ENCODE data around the gene PRKACB. TPM values are rescaled to one million over a fixed set of nuclear protein-coding genes. Genes with fewer than 3 reads are reported as not detected.

The PRKACB gene
- total RNA-seq, 3 donors from 2014 or later = 25.2 to 31.3 (median 26.4) TPM

DNA sequence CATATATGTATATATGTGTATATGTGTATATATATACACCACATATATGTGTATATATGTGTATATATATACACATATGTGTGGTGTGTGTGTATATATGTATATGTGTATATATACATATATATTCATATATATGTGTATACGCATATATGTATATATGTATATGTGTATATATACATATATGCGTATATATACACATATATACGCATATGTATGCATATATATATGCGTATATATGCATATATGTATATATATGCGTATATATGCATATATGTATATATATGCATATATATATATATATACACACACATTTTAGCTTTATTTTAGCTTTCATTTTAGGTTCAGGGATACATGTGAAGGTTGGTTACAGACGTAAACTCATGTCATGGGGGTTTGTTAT is 54.8 kb downstream of the PRKACB start:
- Histone ChIP-seq H3K27me3 (no peaks in the 10 kb centered on the region), H3K27ac (no peak overlapping the region), H3K36me3 (no peaks in the 10 kb centered on the region), H3K4me3 (no peak overlapping the region), H3K4me1 (no peaks in the 10 kb centered on the region), H3K9me3 (peaks cover 0 to 4% of the 10 kb centered on the region in 2 donors)
- DNase-seq (ENCODE audit: low spot score in 2 of 2) = no peak
- no peak for TF ChIP-seq POLR2A (IDR thresholded peaks at IDR 0.05)
- no peak for TF ChIP-seq POLR2AphosphoS5 (IDR thresholded peaks at IDR 0.05)
- TF ChIP-seq, protein P1, sequence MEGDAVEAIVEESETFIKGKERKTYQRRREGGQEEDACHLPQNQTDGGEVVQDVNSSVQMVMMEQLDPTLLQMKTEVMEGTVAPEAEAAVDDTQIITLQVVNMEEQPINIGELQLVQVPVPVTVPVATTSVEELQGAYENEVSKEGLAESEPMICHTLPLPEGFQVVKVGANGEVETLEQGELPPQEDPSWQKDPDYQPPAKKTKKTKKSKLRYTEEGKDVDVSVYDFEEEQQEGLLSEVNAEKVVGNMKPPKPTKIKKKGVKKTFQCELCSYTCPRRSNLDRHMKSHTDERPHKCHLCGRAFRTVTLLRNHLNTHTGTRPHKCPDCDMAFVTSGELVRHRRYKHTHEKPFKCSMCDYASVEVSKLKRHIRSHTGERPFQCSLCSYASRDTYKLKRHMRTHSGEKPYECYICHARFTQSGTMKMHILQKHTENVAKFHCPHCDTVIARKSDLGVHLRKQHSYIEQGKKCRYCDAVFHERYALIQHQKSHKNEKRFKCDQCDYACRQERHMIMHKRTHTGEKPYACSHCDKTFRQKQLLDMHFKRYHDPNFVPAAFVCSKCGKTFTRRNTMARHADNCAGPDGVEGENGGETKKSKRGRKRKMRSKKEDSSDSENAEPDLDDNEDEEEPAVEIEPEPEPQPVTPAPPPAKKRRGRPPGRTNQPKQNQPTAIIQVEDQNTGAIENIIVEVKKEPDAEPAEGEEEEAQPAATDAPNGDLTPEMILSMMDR (IDR thresholded peaks at IDR 0.05) = no peak
- intact Hi-C loops (cut with DNase I; ENCODE audit: low total_unique reads) = no loop called here

GRCh38 chr1:84199257-84199656 is 55.2 kb downstream of the PRKACB start:
- intact Hi-C loops (cut with DNase I; ENCODE audit: low total_unique reads) = no loop called here
- no peaks in the 10 kb centered on the region for H3K36me3 ChIP-seq
- DNase-seq (ENCODE audit: low spot score in 2 of 2) = no peak

GRCh38 chr1:84202126-84202525 is 58.1 kb downstream of the PRKACB start:
- H3K27ac ChIP-seq = no peak overlapping the region
- H3K4me1 ChIP-seq = no peaks in the 10 kb centered on the region
- H3K27me3 ChIP-seq = no peaks in the 10 kb centered on the region
- H3K9me3 ChIP-seq = no peaks in the 10 kb centered on the region
- TF ChIP-seq POLR2A (IDR thresholded peaks at IDR 0.05) (no peak), POLR2AphosphoS5 (IDR thresholded peaks at IDR 0.05) (no peak)
- TF ChIP-seq, protein P1 (IDR thresholded peaks at IDR 0.05) = no peak
- H3K36me3 ChIP-seq = no peaks in the 10 kb centered on the region
- intact Hi-C loops (cut with DNase I; ENCODE audit: low total_unique reads) = no loop called here
- no peak for DNase-seq (ENCODE audit: low spot score in 2 of 2)
- H3K4me3 ChIP-seq = no peak overlapping the region

More at GRCh38 chr1:84199257-84199656, 55.2 kb downstream of the PRKACB start:
- Histone ChIP-seq H3K4me1 (no peaks in the 10 kb centered on the region), H3K27me3 (no peaks in the 10 kb centered on the region), H3K4me3 (no peak overlapping the region), H3K9me3 (no peaks in the 10 kb centered on the region), H3K27ac (no peak overlapping the region)
- no peak for TF ChIP-seq POLR2AphosphoS5 (IDR thresholded peaks at IDR 0.05)
- TF ChIP-seq, protein P1 (IDR thresholded peaks at IDR 0.05) = no peak
- TF ChIP-seq POLR2A (IDR thresholded peaks at IDR 0.05) = no peak

DNA sequence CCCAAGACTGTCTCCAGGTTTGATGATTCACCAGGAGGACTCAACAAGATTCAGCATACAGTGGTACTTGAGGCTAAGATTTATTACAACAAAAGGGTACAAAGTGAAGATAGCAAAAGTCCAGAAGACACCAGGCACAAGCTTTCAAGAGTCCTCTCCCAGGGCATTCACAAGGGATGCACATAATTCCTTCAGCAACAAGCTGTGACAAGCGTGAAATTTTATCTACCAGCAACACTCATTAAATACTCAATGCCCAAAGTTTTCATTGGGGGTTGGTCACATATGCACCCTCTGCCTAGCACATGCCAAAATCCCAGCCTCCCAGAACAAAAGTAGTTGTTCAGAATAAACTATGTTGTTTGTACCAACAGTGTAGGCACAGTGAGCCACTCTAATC is 62.3 kb downstream of the PRKACB start:
- H3K36me3 ChIP-seq = peaks cover 5% of the 10 kb centered on the region
- H3K9me3 ChIP-seq = no peaks in the 10 kb centered on the region
- H3K27ac ChIP-seq = no peak overlapping the region
- no peaks in the 10 kb centered on the region for H3K27me3 ChIP-seq
- H3K4me3 ChIP-seq = no peak overlapping the region
- intact Hi-C loops (cut with DNase I; ENCODE audit: low total_unique reads) = no loop called here
- no peaks in the 10 kb centered on the region for H3K4me1 ChIP-seq
- no peak for DNase-seq (ENCODE audit: low spot score in 2 of 2)
- TF ChIP-seq POLR2AphosphoS5 (IDR thresholded peaks at IDR 0.05) = no peak

GRCh38 chr1:84208935-84209334 is 64.9 kb downstream of the PRKACB start:
- no peaks in the 10 kb centered on the region for H3K9me3 ChIP-seq
- H3K27me3 ChIP-seq = no peaks in the 10 kb centered on the region
- no peak overlapping the region for H3K4me3 ChIP-seq
- TF ChIP-seq, protein P1 (IDR thresholded peaks at IDR 0.05) = no peak
- no peak for TF ChIP-seq POLR2AphosphoS5 (IDR thresholded peaks at IDR 0.05)
- no peak for TF ChIP-seq POLR2A (IDR thresholded peaks at IDR 0.05)
- intact Hi-C loops (cut with DNase I; ENCODE audit: low total_unique reads) = no loop called here
- no peak for DNase-seq (ENCODE audit: low spot score in 2 of 2)
- H3K36me3 ChIP-seq = peaks cover 5% of the 10 kb centered on the region
- H3K27ac ChIP-seq = no peak overlapping the region
- no peaks in the 10 kb centered on the region for H3K4me1 ChIP-seq

Data from breast epithelium (tissue), 4 donors.